SKM-1 treated with dmso at 0.1 percent for 144 hours (cell line): ENCODE results near the gene PSMG3.
"Not testable (repeated sequence)": the region's sequence is repeated elsewhere in the genome, so short reads cannot be mapped to it uniquely, and the experiment has no call there.

Experiments
- DNase-seq: peaks from one replicate; lab custom pipeline; 2025; ENCODE audit not compliant: unreplicated experiment; lab: John Stamatoyannopoulos, UW

PSMG3 gene

GRCh38 chr7:1597066-1597760 lies 27.4 kb upstream of the PSMG3 start:
- no peak for DNase-seq

- no peak for DNase-seq
Measured at GRCh38 chr7:1596181-1597043, 26.6 kb upstream of the PSMG3 start.

- DNase-seq, result no peak
Measured at GRCh38 chr7:1595636-1596035, 25.8 kb upstream of the PSMG3 start.

GRCh38 chr7:1595027-1595426 lies 25.2 kb upstream of the PSMG3 start:
- no peak for DNase-seq

GRCh38 chr7:1593904-1594421 lies 24.1 kb upstream of the PSMG3 start:
- DNase-seq, result no peak

GRCh38 chr7:1593091-1593866 lies 23.4 kb upstream of the PSMG3 start:
- DNase-seq, result no peak

GRCh38 chr7:1592299-1592871 lies 22.6 kb upstream of the PSMG3 start:
- no peak for DNase-seq

GRCh38 chr7:1591876-1592275 lies 22.0 kb upstream of the PSMG3 start:
- no peak for DNase-seq

- DNase-seq, result no peak
Measured at GRCh38 chr7:1591396-1591795, 21.6 kb upstream of the PSMG3 start.

GRCh38 chr7:1590887-1591286 lies 21.1 kb upstream of the PSMG3 start:
- no peak for DNase-seq

- no peak for DNase-seq
Measured at GRCh38 chr7:1590476-1590875, 20.6 kb upstream of the PSMG3 start.

- no peak for DNase-seq
Measured at GRCh38 chr7:1588978-1589377, 19.1 kb upstream of the PSMG3 start.

GRCh38 chr7:1587738-1588137 lies 17.9 kb upstream of the PSMG3 start:
- DNase-seq, result no peak

- no peak for DNase-seq
Measured at GRCh38 chr7:1586827-1587705, 17.2 kb upstream of the PSMG3 start.

- DNase-seq, result no peak
Measured at GRCh38 chr7:1586126-1586826, 16.4 kb upstream of the PSMG3 start.

- no peak for DNase-seq
Measured at GRCh38 chr7:1585142-1585981, 15.5 kb upstream of the PSMG3 start.

- no peak for DNase-seq
Measured at GRCh38 chr7:1584700-1585099, 14.9 kb upstream of the PSMG3 start.

GRCh38 chr7:1583241-1583930 lies 13.6 kb upstream of the PSMG3 start:
- DNase-seq, result not testable (repeated sequence)
